Astrocyte (in vitro differentiated cells and primary cell): ENCODE data around the gene FAM168B. TPM values are rescaled to one million over a fixed set of nuclear protein-coding genes. Genes with fewer than 3 reads are reported as not detected.

Experiments
- DNase-seq: peaks from one replicate; pipeline ENCODE4 v3.0.0-alpha.2; 2010; ENCODE audit warnings: low read depth
- FAIRE-seq: peaks from 2 replicates; lab custom pipeline; 2011; peaks lifted over from hg19 to GRCh38; lab: Jason Lieb, UNC
- H2AFZ ChIP-seq: 2 replicates; pipeline ENCODE4 v1.6.0; 2012; ENCODE audit warnings: low read depth, low read length, inconsistent platforms
- H3K27ac ChIP-seq: 2 replicates; pipeline ENCODE4 v1.5.1; 2011; ENCODE audit warnings: low read depth, low read length, inconsistent platforms
- H3K27me3 ChIP-seq: 2 replicates; pipeline ENCODE4 v1.6.0; 2011; ENCODE audit warnings: low read length, inconsistent platforms; ENCODE audit not compliant: insufficient read depth
- H3K36me3 ChIP-seq: 2 replicates; pipeline ENCODE4 v1.5.1; 2011; ENCODE audit warnings: low read length, inconsistent platforms; ENCODE audit not compliant: insufficient read depth
- H3K4me1 ChIP-seq: 2 replicates; pipeline ENCODE4 v1.5.1; 2011; ENCODE audit warnings: low read length, inconsistent platforms; ENCODE audit not compliant: insufficient read depth
- H3K4me2 ChIP-seq: 2 replicates; pipeline ENCODE4 v1.6.0; 2012; ENCODE audit warnings: low read length, inconsistent platforms
- H3K4me3 ChIP-seq: 2 replicates; pipeline ENCODE4 v1.5.1; 2011; ENCODE audit warnings: low read depth, mild to moderate bottlenecking, low read length, inconsistent platforms; ENCODE audit not compliant: insufficient read depth
- H3K79me2 ChIP-seq: 2 replicates; pipeline ENCODE4 v1.6.0; 2012; ENCODE audit warnings: mild to moderate bottlenecking, low read length, inconsistent platforms; ENCODE audit not compliant: insufficient read depth
- H3K9ac ChIP-seq: 2 replicates; pipeline ENCODE4 v1.6.0; 2012; ENCODE audit warnings: mild to moderate bottlenecking, low read length, inconsistent platforms
- H3K9me3 ChIP-seq: 2 replicates; pipeline ENCODE4 v1.5.1; 2012; ENCODE audit warnings: low read depth, mild to moderate bottlenecking, low read length, inconsistent platforms; ENCODE audit not compliant: insufficient read depth
- H4K20me1 ChIP-seq: 2 replicates; pipeline ENCODE4 v1.6.0; 2012; ENCODE audit warnings: low read length, inconsistent platforms; ENCODE audit not compliant: insufficient read depth
- H3K27ac Mint-ChIP-seq: one replicate; pipeline ENCODE4 v1.8.0; 2021; ENCODE audit warnings: mild to moderate bottlenecking, mixed read lengths; ENCODE audit not compliant: unreplicated experiment
- H3K27me3 Mint-ChIP-seq: one replicate; pipeline ENCODE4 v1.8.0; 2021; ENCODE audit warnings: low read depth, mixed read lengths; ENCODE audit not compliant: unreplicated experiment
- H3K36me3 Mint-ChIP-seq: one replicate; pipeline ENCODE4 v1.8.0; 2021; ENCODE audit warnings: low read depth, mixed read lengths; ENCODE audit not compliant: unreplicated experiment
- H3K4me1 Mint-ChIP-seq: one replicate; pipeline ENCODE4 v1.8.0; 2021; ENCODE audit warnings: low read depth, mixed read lengths; ENCODE audit not compliant: unreplicated experiment
- H3K4me3 Mint-ChIP-seq: one replicate; pipeline ENCODE4 v1.8.0; 2021; ENCODE audit warnings: mild to moderate bottlenecking, moderate library complexity, mixed read lengths; ENCODE audit not compliant: unreplicated experiment
- H3K9me3 Mint-ChIP-seq: one replicate; pipeline ENCODE4 v1.8.0; 2021; ENCODE audit warnings: mild to moderate bottlenecking, mixed read lengths; ENCODE audit not compliant: unreplicated experiment
- CTCF ChIP-seq: IDR thresholded peaks from 2 replicates; pipeline ENCODE4 v1.5.1; 2011; ENCODE audit warnings: low read depth, mild to moderate bottlenecking, inconsistent platforms, low read length, moderate library complexity; ENCODE audit not compliant: insufficient read depth
- EZH2 ChIP-seq: IDR thresholded peaks from 2 replicates; pipeline ENCODE4 v1.6.1; 2012; ENCODE audit warnings: mild to moderate bottlenecking, low read length, inconsistent platforms; ENCODE audit not compliant: insufficient read depth
- total RNA-seq: library from RNA; stranded (reverse); gene quantifications from 2 replicates; pipeline ENCODE4 v1.2.1, GENCODE V29; 2021

FAM168B gene
- total RNA-seq, 1 donor from 2014 or later: 117 TPM

DNA sequence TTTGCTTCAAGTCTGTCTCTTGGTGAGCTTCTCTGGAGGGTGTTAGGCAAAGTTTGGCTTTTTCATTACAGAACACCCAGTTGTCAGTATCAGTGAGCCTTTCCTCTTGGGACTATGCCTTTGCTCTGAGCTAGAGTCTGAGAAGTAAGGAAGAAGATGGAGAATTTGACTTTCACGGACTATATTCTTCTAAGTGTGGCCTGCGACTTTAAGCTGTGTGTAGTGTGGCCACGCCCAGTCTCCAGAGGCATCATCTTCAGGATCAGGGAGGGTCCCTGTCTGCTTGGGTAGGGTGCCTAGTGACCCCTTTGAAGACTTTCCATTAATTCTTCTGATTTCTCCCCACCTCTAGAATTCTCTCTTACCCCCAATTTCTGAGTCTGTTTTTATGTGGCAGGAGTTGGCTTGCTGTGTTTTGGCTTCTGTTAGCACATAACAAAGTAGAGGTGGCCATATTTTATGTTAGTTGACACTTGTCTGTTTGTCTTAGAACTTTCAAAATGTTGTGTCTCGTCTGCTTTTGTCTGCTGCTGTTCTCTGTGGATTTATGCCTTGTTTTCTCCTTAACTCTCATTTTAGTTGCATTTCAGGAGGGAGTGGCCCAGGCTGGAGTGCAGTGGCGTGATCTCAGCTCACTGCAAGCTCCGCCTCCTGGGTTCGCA lies 20.4 kb upstream of the FAM168B start:
- H3K9me3 Mint-ChIP-seq: no peaks in the 10 kb centered on the region
- no peaks in the 10 kb centered on the region for H3K27me3 ChIP-seq
- H3K79me2 ChIP-seq: peaks cover 96% of the 10 kb centered on the region

DNA sequence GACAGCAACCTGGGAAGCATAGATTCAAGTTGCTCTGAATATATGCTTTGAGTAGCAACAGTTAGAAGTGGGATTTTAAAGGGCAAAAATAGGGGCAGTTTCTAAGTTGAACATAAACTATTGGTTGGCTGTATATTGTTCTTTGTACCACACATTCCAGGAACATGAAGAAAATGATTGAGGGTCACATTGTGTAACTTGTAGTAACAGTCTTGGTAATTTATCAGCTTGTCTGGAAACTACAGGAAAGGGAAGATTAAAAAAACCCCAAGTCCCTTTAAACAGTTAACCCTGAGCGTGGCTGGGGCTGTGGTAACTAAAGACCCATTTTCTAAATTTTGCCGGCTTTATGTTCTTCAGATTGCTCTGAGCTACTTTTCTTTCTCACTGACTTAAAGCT lies 19.3 kb upstream of the FAM168B start:
- Histone ChIP-seq H3K79me2 (peaks cover 97% of the 10 kb centered on the region), H3K4me1 (no peaks in the 10 kb centered on the region), H3K4me3 (no peak overlapping the region), H3K36me3 (peaks cover 7% of the 10 kb centered on the region), H2AFZ (no peak overlapping the region), H3K27ac (no peak overlapping the region), H3K9ac (no peak overlapping the region), H3K9me3 (no peaks in the 10 kb centered on the region), H3K4me2 (no peak overlapping the region), H4K20me1 (peaks cover 89% of the 10 kb centered on the region), H3K27me3 (no peaks in the 10 kb centered on the region)
- H3K9me3 Mint-ChIP-seq: no peaks in the 10 kb centered on the region
- H3K4me3 Mint-ChIP-seq: no peak overlapping the region
- TF ChIP-seq EZH2: no peak
- no peak for TF ChIP-seq CTCF
- H3K27ac Mint-ChIP-seq: no peak overlapping the region
- peaks cover 9% of the 10 kb centered on the region for H3K36me3 Mint-ChIP-seq
- DNase-seq (no peak), FAIRE-seq (no peak)
- H3K4me1 Mint-ChIP-seq: peaks cover 25% of the 10 kb centered on the region
- no peaks in the 10 kb centered on the region for H3K27me3 Mint-ChIP-seq

More for the DNA sequence above, 20.4 kb upstream of the FAM168B start:
- H3K9ac ChIP-seq: no peak overlapping the region
- H3K27ac Mint-ChIP-seq: no peak overlapping the region
- H3K4me3 ChIP-seq: no peak overlapping the region
- TF ChIP-seq EZH2: no peak
- no peak for TF ChIP-seq CTCF
- FAIRE-seq (no peak), DNase-seq (no peak)
- no peak overlapping the region for H3K4me2 ChIP-seq
- peaks cover 30% of the 10 kb centered on the region for H3K4me1 Mint-ChIP-seq
- no peak overlapping the region for H2AFZ ChIP-seq
- H3K9me3 ChIP-seq: no peaks in the 10 kb centered on the region
- peaks cover 86% of the 10 kb centered on the region for H4K20me1 ChIP-seq
- peaks cover 9% of the 10 kb centered on the region for H3K36me3 Mint-ChIP-seq
- H3K27me3 Mint-ChIP-seq: no peaks in the 10 kb centered on the region
- no peak overlapping the region for H3K27ac ChIP-seq
- peaks cover 5% of the 10 kb centered on the region for H3K36me3 ChIP-seq
- no peak overlapping the region for H3K4me3 Mint-ChIP-seq
- no peaks in the 10 kb centered on the region for H3K4me1 ChIP-seq

- H3K36me3 Mint-ChIP-seq: no peaks in the 10 kb centered on the region
- H3K27ac ChIP-seq: peak overlapping the region; percentile 93
- TF ChIP-seq CTCF (no peak), EZH2 (no peak)
- H2AFZ ChIP-seq: peak overlapping the region; percentile 89
- H3K9ac ChIP-seq: peak overlapping the region; percentile 97
- peaks cover 16% of the 10 kb centered on the region for H3K4me1 Mint-ChIP-seq
- no peak for FAIRE-seq
- H3K4me2 ChIP-seq: peak overlapping the region; percentile 88
- DNase-seq: peak; percentile 38
- no peaks in the 10 kb centered on the region for H3K27me3 Mint-ChIP-seq
- peaks cover 3% of the 10 kb centered on the region for H3K36me3 ChIP-seq
- peak overlapping the region; percentile 94 for H3K27ac Mint-ChIP-seq
- H4K20me1 ChIP-seq: peaks cover 48% of the 10 kb centered on the region
- H3K4me3 Mint-ChIP-seq: peak overlapping the region; percentile 99
- H3K27me3 ChIP-seq: no peaks in the 10 kb centered on the region
- H3K79me2 ChIP-seq: peaks cover 61% of the 10 kb centered on the region
- H3K9me3 ChIP-seq: no peaks in the 10 kb centered on the region
- H3K4me3 ChIP-seq: peak overlapping the region; percentile 96
- no peaks in the 10 kb centered on the region for H3K9me3 Mint-ChIP-seq
- H3K4me1 ChIP-seq: peaks cover 14% of the 10 kb centered on the region
Observed at GRCh38 chr2:131105950-131106801, 12.9 kb upstream of the FAM168B start.
